ENCODE results near the gene NFS1. TPM values are rescaled to one million over a fixed set of nuclear protein-coding genes. Genes with fewer than 3 reads are reported as not detected.
A peak's percentile ranks its signal among the peaks of the same experiment; 100 is the strongest.

NFS1 gene
- total RNA-seq, 1 experiment from 2014 or later = 75.8 TPM

DNA sequence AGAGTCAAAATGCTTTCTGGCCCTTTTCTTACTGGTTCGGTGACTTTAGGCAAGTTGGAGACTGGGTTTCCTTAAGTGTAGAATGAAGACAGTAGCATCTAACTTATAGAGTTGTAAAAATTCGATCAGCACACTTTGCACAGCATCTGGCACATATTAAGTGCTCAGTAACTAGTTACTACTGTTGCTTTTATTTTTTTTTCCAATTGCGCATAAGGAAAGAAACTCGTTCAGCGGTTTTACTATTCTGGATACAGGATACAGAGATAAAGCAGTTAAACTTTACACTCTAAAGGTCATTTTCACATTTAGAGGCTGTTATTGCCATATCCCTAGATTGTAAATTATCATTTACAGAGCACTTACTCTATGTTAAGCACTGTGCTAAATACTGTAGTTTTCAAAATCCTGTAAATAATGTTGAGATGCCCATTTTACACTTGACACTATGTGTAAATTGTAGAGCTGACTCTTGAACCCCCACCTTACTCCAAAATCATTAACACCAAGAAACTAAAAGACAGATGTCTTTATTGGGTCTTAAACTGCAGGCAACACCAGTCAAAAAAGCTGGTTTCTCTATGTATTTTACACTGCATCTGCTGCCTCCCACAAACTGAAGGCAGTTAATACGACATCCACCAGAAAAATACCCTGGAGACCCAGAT, 939 bp upstream of the NFS1 start:
- peak overlapping the region; percentile 79 for H3K4me3 ChIP-seq (ENCODE audit: low read length)
- no peaks in the 10 kb centered on the region for H3K27me3 ChIP-seq (ENCODE audit: low read length)
- TF ChIP-seq, protein P1, sequence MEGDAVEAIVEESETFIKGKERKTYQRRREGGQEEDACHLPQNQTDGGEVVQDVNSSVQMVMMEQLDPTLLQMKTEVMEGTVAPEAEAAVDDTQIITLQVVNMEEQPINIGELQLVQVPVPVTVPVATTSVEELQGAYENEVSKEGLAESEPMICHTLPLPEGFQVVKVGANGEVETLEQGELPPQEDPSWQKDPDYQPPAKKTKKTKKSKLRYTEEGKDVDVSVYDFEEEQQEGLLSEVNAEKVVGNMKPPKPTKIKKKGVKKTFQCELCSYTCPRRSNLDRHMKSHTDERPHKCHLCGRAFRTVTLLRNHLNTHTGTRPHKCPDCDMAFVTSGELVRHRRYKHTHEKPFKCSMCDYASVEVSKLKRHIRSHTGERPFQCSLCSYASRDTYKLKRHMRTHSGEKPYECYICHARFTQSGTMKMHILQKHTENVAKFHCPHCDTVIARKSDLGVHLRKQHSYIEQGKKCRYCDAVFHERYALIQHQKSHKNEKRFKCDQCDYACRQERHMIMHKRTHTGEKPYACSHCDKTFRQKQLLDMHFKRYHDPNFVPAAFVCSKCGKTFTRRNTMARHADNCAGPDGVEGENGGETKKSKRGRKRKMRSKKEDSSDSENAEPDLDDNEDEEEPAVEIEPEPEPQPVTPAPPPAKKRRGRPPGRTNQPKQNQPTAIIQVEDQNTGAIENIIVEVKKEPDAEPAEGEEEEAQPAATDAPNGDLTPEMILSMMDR (conservative IDR thresholded peaks at IDR 0.05; ENCODE audit: low read depth, low read length) = no peak
- no peak for TF ChIP-seq EZH2phosphoT487 (IDR thresholded peaks at IDR 0.05; ENCODE audit: borderline replicate concordance, low read length)
- TF ChIP-seq EZH2 (IDR thresholded peaks at IDR 0.05; ENCODE audit: low read length, unreplicated experiment) = no peak
- BruUV-seq (replicated peaks) = no TSS peak
- H3F3A ChIP-seq (ENCODE audit: low read length, unreplicated experiment) = peaks cover 24% of the 10 kb centered on the region
- H3K27ac ChIP-seq (ENCODE audit: low read length) = peak overlapping the region; percentile 72
- ATAC-seq = peak; percentile 1; the same call in 1 of the 2 replicates
- H3K79me2 ChIP-seq (ENCODE audit: low read length) = peaks cover 59% of the 10 kb centered on the region
- H3K4me2 ChIP-seq (ENCODE audit: low read length) = peak overlapping the region; percentile 90
- peaks cover 20% of the 10 kb centered on the region for H3K4me1 ChIP-seq (ENCODE audit: insufficient read depth, low read length)
- DNase-seq = no peak
- peak overlapping the region; percentile 97 for H2AFZ ChIP-seq (ENCODE audit: low read length)
- CTCF ChIA-PET = no interaction called here
- H3K36me3 ChIP-seq (ENCODE audit: low read depth, low read length) = peaks cover 36% of the 10 kb centered on the region
- H3K9me3 ChIP-seq (ENCODE audit: low read length) = no peaks in the 10 kb centered on the region
- H4K20me1 ChIP-seq (ENCODE audit: low read length) = 0 out of 2 replicates have a peak, but pooled peaks cover 16% of the 10 kb centered on the region
- intact Hi-C loops (cut with micrococcal nuclease) = loop anchor here (1.0 to 5.0 kb wide), 2 partner anchors 81 to 238 kb away; no protein-coding TSS in a partner anchor
- peak overlapping the region; percentile 90 for H3K9ac ChIP-seq (ENCODE audit: low read length)
- no peaks in the 10 kb centered on the region for H3K9me2 ChIP-seq (replicated peaks; ENCODE audit: low read length)
- POLR2A ChIA-PET (ENCODE audit: unreplicated experiment) = interaction anchor here (0.5 to 0.7 kb wide), 2 partner anchors 18 to 253 kb away, joined by 3 read pairs; no protein-coding TSS in a partner anchor

DNA sequence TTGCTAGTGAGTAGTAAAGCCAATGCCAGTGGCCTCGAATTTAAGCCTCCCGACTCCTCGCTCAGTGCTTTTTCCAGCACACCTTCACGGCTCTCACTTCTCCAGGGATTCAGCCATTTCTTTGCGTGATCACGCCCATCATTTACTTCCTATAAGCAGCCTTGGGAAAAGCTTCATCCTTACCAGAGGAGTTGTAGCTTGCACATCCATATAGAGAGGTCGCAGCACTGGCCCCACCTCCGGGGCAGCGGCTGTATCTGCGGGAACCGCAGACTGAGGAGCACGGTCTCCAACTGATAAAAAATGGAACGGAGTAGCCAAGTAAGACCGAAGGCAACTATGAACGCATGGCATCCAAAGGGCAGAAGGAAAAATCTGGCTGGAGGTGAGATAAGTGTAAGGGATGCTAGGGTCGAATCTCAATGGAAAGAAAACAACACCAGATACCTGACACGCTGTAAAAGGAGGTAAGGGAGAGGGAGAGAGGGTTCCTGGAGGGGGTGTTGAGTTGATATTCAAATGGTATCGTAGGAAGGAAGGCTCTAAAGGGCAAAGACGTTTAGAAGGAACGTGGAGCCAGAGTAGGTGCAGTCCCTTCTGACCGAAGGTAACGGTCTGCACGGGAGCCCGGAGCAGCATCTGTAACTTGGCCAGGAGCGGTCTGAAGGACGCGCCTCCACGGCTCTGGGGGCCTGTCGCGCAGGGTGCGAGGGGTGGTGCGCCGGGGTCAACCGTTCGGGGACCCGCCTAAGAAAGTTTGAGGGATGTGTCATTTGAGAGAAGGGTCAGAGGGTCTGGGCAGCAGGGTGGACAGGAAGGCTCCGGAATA, 640 bp downstream of the NFS1 start:
- Histone ChIP-seq H3K9me3 (ENCODE audit: low read length) (no peaks in the 10 kb centered on the region), H3K4me1 (ENCODE audit: insufficient read depth, low read length) (peaks cover 20% of the 10 kb centered on the region), H3K4me2 (ENCODE audit: low read length) (peak overlapping the region; percentile 90), H3K27ac (ENCODE audit: low read length) (peak overlapping the region; percentile 72), H3K9ac (ENCODE audit: low read length) (peak overlapping the region; percentile 90), H3K4me3 (ENCODE audit: low read length) (peak overlapping the region; percentile 79), H4K20me1 (ENCODE audit: low read length) (0 out of 2 replicates have a peak, but pooled peaks cover 1% of the 10 kb centered on the region), H2AFZ (ENCODE audit: low read length) (peak overlapping the region; percentile 97), H3K27me3 (ENCODE audit: low read length) (no peaks in the 10 kb centered on the region), H3K36me3 (ENCODE audit: low read depth, low read length) (peaks cover 20% of the 10 kb centered on the region; the same call in 1 of the 2 replicates), H3F3A (ENCODE audit: low read length, unreplicated experiment) (peaks cover 13% of the 10 kb centered on the region), H3K79me2 (ENCODE audit: low read length) (peaks cover 54% of the 10 kb centered on the region), H3K9me2 (replicated peaks; ENCODE audit: low read length) (no peaks in the 10 kb centered on the region)
- DNase-seq (no peak), ATAC-seq (peak; percentile 31)
- ChIA-PET CTCF (no interaction called here), POLR2A (ENCODE audit: unreplicated experiment) (interaction anchor here (0.6 to 0.9 kb wide), 2 partner anchors 47 to 180 kb away, joined by 9 to 10 read pairs; no protein-coding TSS in a partner anchor)
- BruUV-seq (replicated peaks) = TSS peak; percentile 25
- TF ChIP-seq EZH2 (IDR thresholded peaks at IDR 0.05; ENCODE audit: low read length, unreplicated experiment) (no peak), EZH2phosphoT487 (IDR thresholded peaks at IDR 0.05; ENCODE audit: borderline replicate concordance, low read length) (no peak)
- TF ChIP-seq, protein P1 (conservative IDR thresholded peaks at IDR 0.05; ENCODE audit: low read depth, low read length) = no peak
- intact Hi-C loops (cut with micrococcal nuclease) = loop anchor here (1.0 to 5.0 kb wide), 2 partner anchors 79 to 236 kb away; no protein-coding TSS in a partner anchor

Data from PC-3 (cell line).